HFFc6 (cell line): ENCODE measurements around the gene DISC1. TPM values are rescaled to one million over a fixed set of nuclear protein-coding genes. Genes with fewer than 3 reads are reported as not detected.

Experiments
- DNase-seq: peaks from one replicate; pipeline ENCODE4 v3.0.0-alpha.2; 2018
- H3K27ac Mint-ChIP-seq: 2 replicates; pipeline ENCODE4 v1.8.0; 2020; ENCODE audit warnings: mild to moderate bottlenecking, mixed read lengths
- H3K27me3 Mint-ChIP-seq: 2 replicates; pipeline ENCODE4 v1.8.0; 2021; ENCODE audit warnings: mild to moderate bottlenecking, moderate library complexity, mixed read lengths; ENCODE audit not compliant: insufficient read depth
- H3K36me3 Mint-ChIP-seq: 2 replicates; pipeline ENCODE4 v1.8.0; 2021; ENCODE audit warnings: low read depth, mixed read lengths
- H3K4me1 Mint-ChIP-seq: 2 replicates; pipeline ENCODE4 v1.8.0; 2020; ENCODE audit warnings: low read depth, mixed read lengths
- H3K4me3 Mint-ChIP-seq: 2 replicates; pipeline ENCODE4 v1.8.0; 2020; ENCODE audit warnings: mild to moderate bottlenecking, moderate library complexity, mixed read lengths
- H3K9me3 Mint-ChIP-seq: 2 replicates; pipeline ENCODE4 v1.8.0; 2020; ENCODE audit warnings: mild to moderate bottlenecking, mixed read lengths
- total RNA-seq, 6 experiments: library from RNA; stranded (reverse); fragmentation: NEBNext Ultra II Directional; extraction: Animal tissue kit (Norgen Biotek cat#: 25700); gene quantifications; 2 replicates in 1 of 6; 3 replicates in 5 of 6; pipeline ENCODE4 v1.2.3, GENCODE V29; 2021
- TF ChIP-seq, protein P1 (sequence below): fragments of 200-600 bp; sonication (generic); IDR thresholded peaks from 2 replicates; pipeline ENCODE4 v1.5.0; 2021; ENCODE audit warnings: antibody characterized with exemption, mild to moderate bottlenecking

The DISC1 gene
- total RNA-seq, 6 experiments from 2014 or later: 1.3 to 4.3 (median 1.9) TPM

DNA sequence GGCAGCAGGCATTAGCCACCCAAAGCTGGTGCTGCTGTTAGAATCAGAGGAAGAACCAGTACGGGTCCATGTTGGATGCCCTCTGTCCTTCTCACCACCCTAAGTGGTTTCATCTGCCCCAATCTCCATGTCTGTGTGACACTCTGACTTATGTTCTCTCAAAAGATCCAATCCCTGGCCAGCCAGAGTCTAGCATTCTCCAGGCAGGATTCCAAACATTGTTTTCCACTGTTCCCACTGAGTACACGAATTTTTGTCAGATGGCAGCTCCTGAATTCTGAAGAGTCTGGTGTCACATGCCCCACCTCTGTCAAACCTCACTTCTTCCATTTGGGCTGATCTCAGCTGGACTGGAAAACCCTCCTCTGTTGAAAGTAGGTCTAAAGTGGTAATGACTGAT, 166.0 kb downstream of the DISC1 start:
- Mint-ChIP-seq H3K36me3 (no peaks in the 10 kb centered on the region; the same call in 1 of the 2 replicates), H3K27me3 (no peaks in the 10 kb centered on the region), H3K4me3 (no peak overlapping the region), H3K9me3 (no peaks in the 10 kb centered on the region), H3K4me1 (peaks cover 15% of the 10 kb centered on the region), H3K27ac (no peak overlapping the region)
- DNase-seq: no peak
- TF ChIP-seq, protein P1, sequence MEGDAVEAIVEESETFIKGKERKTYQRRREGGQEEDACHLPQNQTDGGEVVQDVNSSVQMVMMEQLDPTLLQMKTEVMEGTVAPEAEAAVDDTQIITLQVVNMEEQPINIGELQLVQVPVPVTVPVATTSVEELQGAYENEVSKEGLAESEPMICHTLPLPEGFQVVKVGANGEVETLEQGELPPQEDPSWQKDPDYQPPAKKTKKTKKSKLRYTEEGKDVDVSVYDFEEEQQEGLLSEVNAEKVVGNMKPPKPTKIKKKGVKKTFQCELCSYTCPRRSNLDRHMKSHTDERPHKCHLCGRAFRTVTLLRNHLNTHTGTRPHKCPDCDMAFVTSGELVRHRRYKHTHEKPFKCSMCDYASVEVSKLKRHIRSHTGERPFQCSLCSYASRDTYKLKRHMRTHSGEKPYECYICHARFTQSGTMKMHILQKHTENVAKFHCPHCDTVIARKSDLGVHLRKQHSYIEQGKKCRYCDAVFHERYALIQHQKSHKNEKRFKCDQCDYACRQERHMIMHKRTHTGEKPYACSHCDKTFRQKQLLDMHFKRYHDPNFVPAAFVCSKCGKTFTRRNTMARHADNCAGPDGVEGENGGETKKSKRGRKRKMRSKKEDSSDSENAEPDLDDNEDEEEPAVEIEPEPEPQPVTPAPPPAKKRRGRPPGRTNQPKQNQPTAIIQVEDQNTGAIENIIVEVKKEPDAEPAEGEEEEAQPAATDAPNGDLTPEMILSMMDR: no peak

GRCh38 chr1:231793893-231794292, 167.3 kb downstream of the DISC1 start:
- no peak overlapping the region for H3K27ac Mint-ChIP-seq
- H3K4me3 Mint-ChIP-seq: no peak overlapping the region
- no peaks in the 10 kb centered on the region; the same call in 1 of the 2 replicates for H3K36me3 Mint-ChIP-seq
- no peak for DNase-seq
- peaks cover 15% of the 10 kb centered on the region for H3K4me1 Mint-ChIP-seq
- H3K9me3 Mint-ChIP-seq: no peaks in the 10 kb centered on the region
- TF ChIP-seq, protein P1: no peak
- no peaks in the 10 kb centered on the region for H3K27me3 Mint-ChIP-seq

- TF ChIP-seq, protein P1: no peak
- Mint-ChIP-seq H3K27me3 (no peaks in the 10 kb centered on the region), H3K4me1 (peaks cover 28% of the 10 kb centered on the region), H3K36me3 (peaks cover 10% of the 10 kb centered on the region), H3K4me3 (no peak overlapping the region), H3K9me3 (peaks cover 12% of the 10 kb centered on the region), H3K27ac (no peak overlapping the region)
- no peak for DNase-seq
These were observed 169.6 kb downstream of the DISC1 start for GRCh38 chr1:231796141-231796540.

GRCh38 chr1:231799363-231799986, 172.9 kb downstream of the DISC1 start:
- H3K4me1 Mint-ChIP-seq: peaks cover 23% of the 10 kb centered on the region
- DNase-seq: no peak
- peaks cover 26% of the 10 kb centered on the region for H3K36me3 Mint-ChIP-seq
- no peaks in the 10 kb centered on the region; the same call in 1 of the 2 replicates for H3K27me3 Mint-ChIP-seq
- TF ChIP-seq, protein P1: no peak
- H3K4me3 Mint-ChIP-seq: peak overlapping the region; percentile 71
- H3K9me3 Mint-ChIP-seq: peaks cover 12% of the 10 kb centered on the region
- H3K27ac Mint-ChIP-seq: peak overlapping the region; percentile 70

DNA sequence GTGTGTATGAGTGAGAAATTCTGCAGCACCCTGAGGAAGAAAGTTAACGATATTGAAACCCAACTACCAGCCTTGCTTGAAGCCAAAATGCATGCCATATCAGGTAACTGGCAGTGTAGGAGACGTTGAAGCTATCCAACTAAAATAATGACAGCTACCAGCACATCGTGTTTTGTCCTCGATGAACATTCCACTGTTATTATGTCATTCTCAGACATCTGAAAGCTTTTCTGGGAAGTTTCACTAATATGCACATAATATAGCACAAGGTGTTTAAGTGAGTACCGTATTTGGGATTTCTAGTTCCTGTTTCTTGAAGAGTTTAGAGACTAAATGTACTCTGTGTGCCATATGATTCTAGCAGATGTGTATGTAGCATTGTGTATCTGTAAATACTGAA, 173.5 kb downstream of the DISC1 start:
- TF ChIP-seq, protein P1: no peak
- peaks cover 26% of the 10 kb centered on the region for H3K36me3 Mint-ChIP-seq
- no peaks in the 10 kb centered on the region; the same call in 1 of the 2 replicates for H3K27me3 Mint-ChIP-seq
- peak overlapping the region; percentile 71 for H3K4me3 Mint-ChIP-seq
- peak; percentile 26 for DNase-seq
- H3K4me1 Mint-ChIP-seq: peaks cover 23% of the 10 kb centered on the region
- peaks cover 12% of the 10 kb centered on the region for H3K9me3 Mint-ChIP-seq
- H3K27ac Mint-ChIP-seq: peak overlapping the region; percentile 70
